ENCODE results near the gene BAD. TPM values are rescaled to one million over a fixed set of nuclear protein-coding genes. Genes with fewer than 3 reads are reported as not detected.

BAD gene
- total RNA-seq, 2 donors from 2014 or later, result 39.2 to 83.8 TPM

DNA sequence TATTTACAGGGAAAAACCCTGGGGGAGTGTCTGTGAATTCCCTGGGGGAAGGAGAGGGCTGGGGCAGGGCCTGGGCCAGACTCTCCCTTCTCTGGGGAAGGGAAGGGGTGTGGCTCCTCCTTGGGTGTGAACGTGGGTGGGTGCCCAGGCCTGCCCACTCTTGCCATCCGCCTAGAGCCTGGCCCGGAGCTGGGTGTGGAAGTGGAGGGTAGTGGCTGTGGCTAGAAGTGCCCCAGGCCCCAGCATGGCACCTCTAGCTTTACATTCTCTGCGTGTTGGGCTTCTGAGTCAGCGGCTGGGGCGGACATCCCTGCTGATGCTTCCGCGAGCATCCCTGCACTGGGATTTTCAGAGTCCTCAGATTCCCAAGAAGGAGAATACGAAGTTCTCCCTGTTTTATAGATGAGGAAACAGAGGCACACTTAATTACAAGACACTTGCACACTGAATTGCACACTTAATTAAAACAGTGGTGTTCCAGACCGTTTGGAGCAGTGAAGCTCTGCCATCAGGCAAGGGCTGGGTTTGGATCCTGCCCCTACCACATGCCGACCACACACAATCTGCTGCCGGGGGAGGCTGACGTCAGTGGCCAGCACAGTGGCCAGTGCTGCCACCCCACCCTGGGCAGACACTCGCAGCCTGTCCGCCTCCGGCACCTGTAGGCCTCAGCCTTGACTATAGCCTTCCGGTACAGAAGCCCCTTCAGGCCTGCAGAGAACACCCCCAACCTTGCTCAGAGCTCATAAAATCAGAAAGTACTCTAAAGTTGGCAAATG is 7.6 kb downstream of the BAD start:
- H3K4me1 ChIP-seq (ENCODE audit: control insufficient read depth in 1 of 2, low read depth in 2 of 2), result peaks cover 0 to 6% of the 10 kb centered on the region in 2 donors
- ATAC-seq (ENCODE audit: insufficient number of reproducible peaks, low FRiP score, low read depth), result no peak
- no peaks in the 10 kb centered on the region for H3K27me3 ChIP-seq (replicated peaks; ENCODE audit: insufficient read depth)
- no peak overlapping the region for H3K27ac ChIP-seq
- DNase-seq (ENCODE audit: low spot score), result no peak
- H3K4me3 ChIP-seq, result no peak overlapping the region
- no peaks in the 10 kb centered on the region for H3K9me3 ChIP-seq
- peaks cover 31% of the 10 kb centered on the region for H3K36me3 ChIP-seq
- TF ChIP-seq CTCF (IDR thresholded peaks at IDR 0.05), result no peak

DNA sequence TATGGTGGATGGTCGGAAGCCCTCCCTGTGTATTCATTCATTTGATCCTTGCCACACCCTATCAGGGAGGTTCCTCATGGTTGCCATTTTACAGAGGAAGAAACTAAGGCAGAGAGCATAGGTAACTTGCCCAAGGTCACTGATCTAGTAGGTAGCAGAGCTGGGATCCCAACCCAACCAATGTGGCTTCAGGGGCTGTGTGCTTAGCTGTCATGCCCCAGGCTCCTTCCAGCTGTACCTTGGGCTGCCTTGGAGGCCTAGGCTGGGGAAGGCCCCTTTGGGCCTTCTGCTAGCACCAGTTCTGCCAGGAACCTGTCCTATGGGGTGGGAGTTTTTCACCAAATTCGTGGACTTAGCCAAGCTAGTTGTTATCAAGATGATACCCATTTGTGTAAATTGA is 8.6 kb downstream of the BAD start:
- DNase-seq (ENCODE audit: low spot score) (no peak), ATAC-seq (ENCODE audit: insufficient number of reproducible peaks, low FRiP score, low read depth) (no peak)
- Histone ChIP-seq H3K4me3 (no peak overlapping the region), H3K27me3 (replicated peaks; ENCODE audit: insufficient read depth) (no peaks in the 10 kb centered on the region), H3K36me3 (peaks cover 25% of the 10 kb centered on the region), H3K9me3 (no peaks in the 10 kb centered on the region), H3K27ac (no peak overlapping the region), H3K4me1 (ENCODE audit: control insufficient read depth in 1 of 2, low read depth in 2 of 2) (peaks cover 0 to 10% of the 10 kb centered on the region in 2 donors)
- no peak for TF ChIP-seq CTCF (IDR thresholded peaks at IDR 0.05)

DNA sequence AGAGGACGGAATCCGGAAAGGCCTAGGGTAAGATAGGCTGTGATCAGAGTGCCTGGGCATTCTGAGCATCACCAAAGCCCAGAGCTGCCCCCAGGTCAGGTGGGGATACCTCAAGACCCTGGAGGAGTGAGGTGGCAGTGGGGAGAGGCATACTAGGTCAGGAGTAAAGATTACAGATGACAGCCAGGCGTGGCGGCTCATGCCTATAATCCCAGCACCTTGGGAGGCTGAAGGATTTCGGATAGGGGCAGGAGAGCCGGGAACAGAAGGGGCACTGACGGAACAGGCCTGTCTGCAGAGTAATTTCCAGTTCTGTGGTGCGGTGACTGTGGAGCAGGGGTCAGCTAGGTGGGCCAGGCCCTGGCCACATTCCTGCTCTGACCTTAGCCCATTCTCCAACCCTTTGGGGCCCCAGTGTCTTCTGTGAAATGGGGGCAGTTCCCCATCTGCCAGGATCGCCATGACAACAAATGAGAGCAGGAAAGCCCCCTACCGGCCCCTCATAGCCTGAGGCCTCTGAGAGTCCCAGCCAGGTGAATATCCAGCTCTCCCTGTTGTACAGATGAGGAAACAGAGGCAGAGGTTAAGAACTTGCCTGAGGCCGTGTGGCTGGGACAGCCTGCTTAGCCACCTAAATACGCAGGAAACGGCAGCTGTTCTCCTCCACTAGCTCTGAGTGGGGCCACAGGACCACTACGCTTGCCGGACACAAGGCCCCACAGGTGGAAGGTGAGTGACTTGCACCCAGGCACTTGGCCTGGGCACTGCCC is 9.2 kb downstream of the BAD start:
- H3K4me1 ChIP-seq (ENCODE audit: control insufficient read depth in 1 of 2, low read depth in 2 of 2), result peaks cover 0 to 10% of the 10 kb centered on the region in 2 donors
- ATAC-seq (ENCODE audit: insufficient number of reproducible peaks, low FRiP score, low read depth) (no peak), DNase-seq (ENCODE audit: low spot score) (no peak)

GRCh38 chr11:64269540-64270220 is 14.8 kb downstream of the BAD start:
- H3K27ac ChIP-seq, result peak overlapping the region; percentile 80 to 95
- peaks cover 10 to 28% of the 10 kb centered on the region in 2 donors for H3K4me1 ChIP-seq (ENCODE audit: control insufficient read depth in 1 of 2, low read depth in 2 of 2)
- H3K9me3 ChIP-seq, result no peaks in the 10 kb centered on the region
- no peaks in the 10 kb centered on the region for H3K27me3 ChIP-seq (replicated peaks; ENCODE audit: insufficient read depth)
- ATAC-seq (ENCODE audit: insufficient number of reproducible peaks, low FRiP score, low read depth) (peak; percentile 92), DNase-seq (ENCODE audit: low spot score) (peak; percentile 93)
- TF ChIP-seq CTCF (IDR thresholded peaks at IDR 0.05), result no peak
- H3K36me3 ChIP-seq, result peaks cover 15% of the 10 kb centered on the region
- H3K4me3 ChIP-seq, result peak overlapping the region; percentile 76

More for the DNA sequence above, 9.2 kb downstream of the BAD start:
- Histone ChIP-seq H3K9me3 (no peaks in the 10 kb centered on the region), H3K27me3 (replicated peaks; ENCODE audit: insufficient read depth) (no peaks in the 10 kb centered on the region), H3K36me3 (peaks cover 25% of the 10 kb centered on the region), H3K4me3 (no peak overlapping the region), H3K27ac (no peak overlapping the region)
- no peak for TF ChIP-seq CTCF (IDR thresholded peaks at IDR 0.05)
